PFSK-1 (cell line): ENCODE results near the gene KRT73.

Experiments
- FOXP2 ChIP-seq: optimal IDR thresholded peaks from 2 replicates; pipeline ENCODE3; 2011; ENCODE audit warnings: borderline replicate concordance, control low read depth, inconsistent platforms; ENCODE audit not compliant: insufficient read depth; ENCODE audit errors: extremely low read length, extremely low read depth
- POLR2AphosphoS5 ChIP-seq: IDR thresholded peaks from 2 replicates; pipeline ENCODE4 v1.6.1; 2012; ENCODE audit warnings: low read depth, mild to moderate bottlenecking, control low read depth, low read length, moderate library complexity
- SIN3A ChIP-seq: IDR thresholded peaks from 2 replicates; pipeline ENCODE4 v1.6.1; 2012; ENCODE audit warnings: mild to moderate bottlenecking, low read length, moderate library complexity, borderline replicate concordance; ENCODE audit not compliant: insufficient read depth
- TAF1 ChIP-seq: IDR thresholded peaks from 2 replicates; pipeline ENCODE4 v1.6.1; 2012; ENCODE audit warnings: low read length, control low read depth, borderline replicate concordance; ENCODE audit not compliant: insufficient read depth
- TF ChIP-seq, protein P1 (sequence below), 2 experiments: IDR thresholded peaks; 2 replicates each; pipeline versions ENCODE4 v1.6.1 to v1.8.0; 2011 to 2012; ENCODE audit warnings: low read depth in 2 of 2, low read length in 2 of 2, control low read depth in 1 of 2, inconsistent platforms in 1 of 2, mild to moderate bottlenecking in 1 of 2, moderate library complexity in 1 of 2; ENCODE audit not compliant: insufficient read depth in 1 of 2

DNA sequence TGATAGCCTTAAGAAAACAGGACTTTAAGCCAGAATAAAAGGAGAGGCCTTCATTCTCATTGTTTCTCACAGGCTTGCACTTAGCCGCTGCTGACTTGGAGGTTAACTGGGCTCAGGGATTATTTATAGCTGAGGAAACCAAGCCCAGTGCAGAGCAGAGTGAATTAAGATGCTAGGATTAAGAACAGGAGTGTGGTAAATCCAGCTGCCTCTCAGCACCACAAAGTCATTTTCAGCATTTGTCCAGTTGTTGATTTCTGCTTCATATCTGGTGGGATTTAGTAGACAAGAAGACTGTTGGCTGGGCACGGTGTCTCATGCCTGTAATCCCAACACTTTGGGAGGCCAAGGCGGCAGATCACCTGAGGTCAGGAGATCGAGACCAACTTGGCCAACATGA, 14.3 kb upstream of the KRT73 start:
- TF ChIP-seq TAF1, result no peak
- no peak for TF ChIP-seq SIN3A
- no peak for TF ChIP-seq POLR2AphosphoS5
- TF ChIP-seq, protein P1, sequence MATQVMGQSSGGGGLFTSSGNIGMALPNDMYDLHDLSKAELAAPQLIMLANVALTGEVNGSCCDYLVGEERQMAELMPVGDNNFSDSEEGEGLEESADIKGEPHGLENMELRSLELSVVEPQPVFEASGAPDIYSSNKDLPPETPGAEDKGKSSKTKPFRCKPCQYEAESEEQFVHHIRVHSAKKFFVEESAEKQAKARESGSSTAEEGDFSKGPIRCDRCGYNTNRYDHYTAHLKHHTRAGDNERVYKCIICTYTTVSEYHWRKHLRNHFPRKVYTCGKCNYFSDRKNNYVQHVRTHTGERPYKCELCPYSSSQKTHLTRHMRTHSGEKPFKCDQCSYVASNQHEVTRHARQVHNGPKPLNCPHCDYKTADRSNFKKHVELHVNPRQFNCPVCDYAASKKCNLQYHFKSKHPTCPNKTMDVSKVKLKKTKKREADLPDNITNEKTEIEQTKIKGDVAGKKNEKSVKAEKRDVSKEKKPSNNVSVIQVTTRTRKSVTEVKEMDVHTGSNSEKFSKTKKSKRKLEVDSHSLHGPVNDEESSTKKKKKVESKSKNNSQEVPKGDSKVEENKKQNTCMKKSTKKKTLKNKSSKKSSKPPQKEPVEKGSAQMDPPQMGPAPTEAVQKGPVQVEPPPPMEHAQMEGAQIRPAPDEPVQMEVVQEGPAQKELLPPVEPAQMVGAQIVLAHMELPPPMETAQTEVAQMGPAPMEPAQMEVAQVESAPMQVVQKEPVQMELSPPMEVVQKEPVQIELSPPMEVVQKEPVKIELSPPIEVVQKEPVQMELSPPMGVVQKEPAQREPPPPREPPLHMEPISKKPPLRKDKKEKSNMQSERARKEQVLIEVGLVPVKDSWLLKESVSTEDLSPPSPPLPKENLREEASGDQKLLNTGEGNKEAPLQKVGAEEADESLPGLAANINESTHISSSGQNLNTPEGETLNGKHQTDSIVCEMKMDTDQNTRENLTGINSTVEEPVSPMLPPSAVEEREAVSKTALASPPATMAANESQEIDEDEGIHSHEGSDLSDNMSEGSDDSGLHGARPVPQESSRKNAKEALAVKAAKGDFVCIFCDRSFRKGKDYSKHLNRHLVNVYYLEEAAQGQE (IDR thresholded peaks at IDR 0.05; ENCODE audit: insufficient read depth in 1 of 2, low read depth in 2 of 2, low read length in 2 of 2), result no peak
- TF ChIP-seq FOXP2, result no peak
